ELR (cell line): ENCODE results near the gene CCDC188.

ENCODE experiments used
- DNase-seq: peaks from one replicate; pipeline ENCODE4 v3.0.0-alpha.2; 2015; ENCODE audit warnings: low read depth

The CCDC188 gene

DNA sequence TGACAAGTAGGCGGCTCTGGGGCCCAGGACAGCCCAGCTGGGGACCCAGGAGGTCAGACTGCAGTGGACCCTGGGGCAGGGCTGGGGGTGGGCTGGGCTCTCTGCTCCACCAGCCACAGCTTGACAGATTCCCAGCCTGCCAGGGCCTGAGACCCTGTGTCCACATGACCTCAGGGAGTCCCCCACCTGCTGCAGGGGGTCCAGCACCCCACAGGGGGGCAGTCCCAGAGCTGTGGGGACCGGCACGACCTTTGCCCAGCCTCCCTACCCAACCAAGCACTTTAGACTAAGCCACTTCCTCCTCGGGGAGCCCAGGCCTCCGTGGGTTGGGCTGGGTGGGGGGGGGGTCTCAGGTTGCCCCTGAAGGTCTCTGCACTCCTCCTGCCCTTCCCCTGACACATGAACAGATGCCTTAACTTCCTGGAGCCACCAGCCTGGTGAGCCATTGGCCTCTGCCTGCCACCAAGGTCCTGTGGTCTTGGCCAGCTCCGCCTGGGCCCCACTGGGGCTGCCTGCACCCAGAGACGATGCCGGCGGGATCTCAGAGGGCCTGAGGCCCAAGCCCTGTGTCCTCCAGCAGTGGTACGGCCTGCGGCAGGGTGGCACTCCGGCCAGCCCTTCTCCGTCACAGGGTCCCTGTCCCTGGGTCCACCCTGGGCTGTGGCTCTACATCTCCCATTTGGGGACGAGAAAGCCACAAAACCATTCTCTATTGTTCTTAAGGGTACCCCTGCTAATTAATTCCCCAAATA, 3.4 kb downstream of the CCDC188 start:
- no peak for DNase-seq

DNA sequence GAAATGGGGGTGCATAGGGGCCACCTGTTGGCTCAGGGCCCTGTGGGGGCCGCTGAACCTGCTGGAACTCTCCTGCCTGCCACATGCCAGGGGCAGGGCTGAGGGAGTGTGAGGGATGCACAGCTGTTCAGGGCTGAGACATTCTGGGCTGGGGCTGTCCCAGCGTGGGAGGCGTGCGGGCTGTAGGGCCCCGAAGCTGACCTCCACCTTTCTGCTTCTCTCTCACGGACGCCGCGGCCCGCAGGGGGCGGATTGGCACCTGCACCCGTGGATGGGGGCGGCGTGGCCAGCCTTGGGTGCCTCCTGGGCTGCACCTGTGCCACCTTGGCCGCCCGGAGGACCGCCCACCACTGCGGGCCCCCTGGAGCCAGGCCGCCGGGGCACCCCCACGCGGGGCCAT, 4.1 kb downstream of the CCDC188 start:
- DNase-seq = no peak

DNA sequence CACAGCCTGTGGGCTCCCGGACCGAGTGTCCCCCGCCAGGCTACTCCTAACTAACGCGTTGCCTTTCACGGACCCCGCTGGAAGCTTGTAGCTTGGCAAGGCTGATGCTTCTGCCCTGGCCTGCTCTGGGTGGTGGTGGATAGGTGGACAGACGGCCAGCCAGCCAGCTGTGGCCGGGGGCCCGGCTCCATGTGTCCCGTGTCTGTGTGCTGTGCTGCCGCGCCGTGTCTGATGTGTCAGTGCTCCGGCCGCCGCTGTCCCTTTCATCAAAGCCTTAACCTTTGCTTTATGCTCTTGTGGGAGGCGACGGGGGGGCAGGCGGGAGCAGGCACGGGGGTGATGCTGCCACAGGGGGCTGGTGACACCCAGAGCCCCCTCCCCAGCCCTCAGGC, 5.0 kb downstream of the CCDC188 start:
- DNase-seq = no peak

DNA sequence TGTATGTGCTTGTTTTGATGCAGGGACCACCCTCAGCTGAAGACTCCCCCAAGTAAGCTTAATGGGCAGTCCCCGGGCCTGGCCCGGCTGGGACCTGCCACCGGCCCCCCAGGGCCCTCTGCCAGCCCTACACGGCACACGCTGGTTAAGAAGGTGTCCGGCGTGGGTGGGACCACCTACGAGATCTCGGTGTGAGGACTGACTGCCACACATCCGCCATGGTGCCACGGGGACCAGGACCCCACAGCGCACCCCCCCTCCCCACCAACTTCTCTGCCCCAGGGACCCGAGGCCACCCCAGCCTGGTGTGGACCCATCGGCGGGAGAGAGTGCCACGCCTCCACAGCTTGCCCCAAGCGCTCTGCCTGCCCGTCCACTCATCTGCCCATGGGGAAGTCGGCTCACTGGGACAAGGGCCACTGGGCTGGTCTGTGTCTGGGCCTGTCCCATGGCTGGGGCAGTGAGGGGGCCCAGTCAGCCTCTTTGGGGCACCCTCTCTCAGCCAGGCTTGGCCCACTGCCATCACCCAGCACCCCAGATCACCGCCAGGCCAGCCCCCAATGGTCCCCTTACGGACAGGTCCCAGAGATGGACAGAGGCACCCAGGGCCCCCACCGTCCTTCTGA, 5.5 kb downstream of the CCDC188 start:
- no peak for DNase-seq

DNA sequence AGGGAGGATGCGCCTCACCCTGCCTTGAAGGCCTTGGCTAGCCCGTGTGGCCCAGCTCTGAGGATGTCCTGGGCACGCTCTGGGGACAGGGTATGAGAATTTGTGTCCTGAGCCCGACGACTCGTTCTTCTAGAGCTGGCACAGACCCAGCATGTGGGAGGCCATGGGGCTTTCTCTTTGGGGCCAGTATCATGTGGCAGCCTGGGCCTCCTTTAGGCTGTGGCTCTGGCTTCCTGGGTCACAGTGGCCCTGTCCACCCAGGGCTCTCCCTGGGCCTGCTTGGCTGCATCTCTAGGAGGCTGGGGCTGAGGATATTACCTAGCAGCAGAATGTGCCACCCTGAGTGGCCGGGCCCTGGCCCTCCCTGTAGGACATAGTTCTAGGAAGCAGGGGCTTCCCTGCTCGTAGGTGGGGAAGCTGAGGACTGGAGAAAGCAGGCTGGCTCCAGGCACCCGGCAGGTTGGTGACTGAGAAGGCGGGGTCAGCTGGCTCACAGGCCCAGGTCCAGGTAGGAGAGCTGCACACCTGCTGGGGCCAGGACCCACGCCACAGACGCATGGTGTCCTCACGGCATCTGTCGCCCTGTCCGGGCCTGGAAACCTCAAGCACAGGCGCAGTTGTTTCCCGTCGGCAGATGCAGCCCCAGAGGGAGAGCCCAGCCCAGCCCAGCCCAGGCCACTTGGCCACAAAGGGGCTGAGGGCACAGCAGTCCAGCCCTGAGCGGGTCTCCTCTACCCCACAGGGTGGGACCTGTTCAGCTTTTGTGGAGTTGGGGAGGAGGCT, 6.8 kb downstream of the CCDC188 start:
- no peak for DNase-seq

DNA sequence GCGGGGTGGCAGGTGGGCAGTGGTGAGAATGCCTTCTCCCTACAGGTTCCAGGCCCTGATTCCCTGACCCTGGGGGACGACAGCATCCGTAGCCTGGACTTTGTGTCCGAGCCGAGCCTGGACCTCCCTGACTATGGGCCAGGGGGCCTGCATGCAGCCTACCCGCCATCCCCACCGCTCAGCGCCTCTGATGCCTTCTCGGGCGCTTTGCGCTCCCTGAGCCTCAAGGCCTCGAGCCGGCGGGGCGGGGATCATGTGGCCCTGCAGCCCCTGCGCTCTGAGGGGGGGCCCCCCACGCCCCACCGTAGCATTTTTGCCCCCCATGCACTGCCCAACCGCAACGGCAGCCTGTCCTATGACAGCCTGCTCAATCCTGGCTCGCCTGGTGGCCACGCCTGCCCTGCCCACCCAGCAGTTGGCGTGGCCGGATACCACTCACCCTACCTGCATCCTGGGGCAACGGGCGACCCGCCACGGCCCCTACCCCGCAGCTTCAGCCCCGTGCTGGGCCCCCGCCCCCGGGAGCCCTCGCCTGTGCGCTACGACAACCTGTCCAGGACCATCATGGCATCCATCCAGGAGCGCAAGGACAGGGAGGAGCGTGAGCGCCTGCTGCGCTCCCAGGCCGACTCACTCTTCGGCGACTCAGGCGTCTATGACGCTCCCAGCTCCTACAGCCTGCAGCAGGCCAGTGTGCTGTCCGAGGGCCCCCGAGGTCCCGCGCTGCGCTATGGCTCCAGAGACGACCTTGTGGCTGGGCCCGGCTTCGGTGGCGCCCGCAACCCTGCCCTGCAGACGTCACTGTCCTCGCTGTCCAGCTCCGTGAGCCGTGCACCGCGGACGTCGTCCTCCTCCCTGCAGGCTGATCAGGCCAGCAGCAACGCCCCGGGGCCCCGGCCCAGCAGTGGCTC, 7.9 kb downstream of the CCDC188 start:
- DNase-seq = no peak

DNA sequence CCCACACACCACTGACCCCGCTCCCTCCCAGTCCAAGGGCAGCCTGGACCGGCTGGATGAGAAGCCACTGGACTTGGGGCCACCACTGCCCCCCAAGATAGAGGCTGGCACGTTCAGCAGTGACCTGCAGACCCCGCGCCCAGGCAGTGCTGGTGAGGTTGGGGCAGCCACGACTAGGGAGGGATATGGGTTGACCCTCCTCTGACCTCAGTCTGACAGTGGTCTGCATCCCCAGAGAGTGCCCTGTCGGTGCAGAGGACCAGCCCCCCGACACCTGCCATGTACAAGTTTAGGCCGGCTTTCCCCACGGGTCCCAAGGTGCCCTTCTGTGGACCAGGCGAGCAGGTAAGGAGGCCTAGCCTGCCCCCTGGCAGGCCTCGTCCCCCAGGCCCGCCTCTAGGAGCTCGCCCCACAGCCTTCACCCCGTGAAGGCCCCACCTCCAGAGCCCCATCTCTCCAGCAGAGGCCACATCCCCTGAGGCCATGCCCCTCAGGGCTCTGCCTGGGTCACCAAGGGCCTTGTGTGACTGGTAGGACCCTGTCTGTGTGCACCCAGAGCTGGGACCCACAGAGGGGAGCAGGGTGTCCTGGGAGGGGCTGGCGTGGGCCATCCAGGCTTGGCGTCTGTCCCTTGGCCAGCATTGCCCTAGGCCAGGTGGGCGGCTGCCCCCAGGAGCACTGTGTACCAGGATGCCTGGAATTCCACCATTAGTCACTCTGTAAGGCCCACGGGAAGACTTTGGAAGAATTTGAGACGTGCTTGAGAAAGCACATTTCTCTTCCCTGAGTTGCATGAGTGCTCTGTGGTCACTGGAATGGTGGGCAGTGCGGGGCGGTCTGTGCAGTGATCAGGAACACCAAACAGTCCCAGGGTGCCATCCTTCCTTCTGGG, 9.4 kb downstream of the CCDC188 start:
- DNase-seq = peak; percentile 85

DNA sequence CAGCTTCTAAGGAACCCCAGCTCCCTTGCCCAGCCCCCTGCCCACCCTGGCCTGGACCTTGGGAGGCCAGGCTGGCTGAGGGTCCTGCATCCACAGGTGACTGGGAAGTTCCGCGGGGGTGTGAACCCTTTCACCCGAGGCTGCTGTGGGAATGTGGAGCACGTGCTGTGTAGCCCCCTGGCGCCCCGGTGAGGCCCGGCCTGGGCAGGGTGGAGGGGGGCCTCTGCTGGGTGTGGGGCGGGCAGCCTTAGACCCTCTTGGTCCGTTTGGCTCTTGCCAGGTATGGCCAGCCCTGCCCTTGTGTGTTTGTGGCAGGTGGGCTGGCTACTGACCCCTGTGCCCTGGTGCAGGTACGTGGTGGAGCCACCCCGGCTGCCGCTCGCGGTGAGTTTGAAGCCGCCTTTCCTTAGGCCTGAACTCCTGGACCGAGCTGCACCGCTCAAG, 10.3 kb downstream of the CCDC188 start:
- no peak for DNase-seq

DNA sequence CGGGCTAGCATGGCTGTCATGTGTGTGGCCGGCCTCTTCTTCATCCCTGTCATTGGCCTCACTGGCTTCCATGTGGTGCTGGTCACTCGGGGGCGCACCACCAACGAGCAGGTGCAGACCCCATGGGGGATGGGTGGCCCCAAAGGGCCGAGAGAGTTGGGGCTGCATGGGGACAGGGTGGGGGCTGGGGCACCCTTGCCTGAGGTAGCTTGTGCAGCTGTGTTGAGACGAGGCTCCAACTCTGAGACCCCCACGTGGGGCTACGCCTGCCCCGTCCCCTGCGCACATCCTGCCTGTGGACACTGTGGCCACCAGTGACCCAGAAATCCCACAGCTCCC, 10.8 kb downstream of the CCDC188 start:
- no peak for DNase-seq

DNA sequence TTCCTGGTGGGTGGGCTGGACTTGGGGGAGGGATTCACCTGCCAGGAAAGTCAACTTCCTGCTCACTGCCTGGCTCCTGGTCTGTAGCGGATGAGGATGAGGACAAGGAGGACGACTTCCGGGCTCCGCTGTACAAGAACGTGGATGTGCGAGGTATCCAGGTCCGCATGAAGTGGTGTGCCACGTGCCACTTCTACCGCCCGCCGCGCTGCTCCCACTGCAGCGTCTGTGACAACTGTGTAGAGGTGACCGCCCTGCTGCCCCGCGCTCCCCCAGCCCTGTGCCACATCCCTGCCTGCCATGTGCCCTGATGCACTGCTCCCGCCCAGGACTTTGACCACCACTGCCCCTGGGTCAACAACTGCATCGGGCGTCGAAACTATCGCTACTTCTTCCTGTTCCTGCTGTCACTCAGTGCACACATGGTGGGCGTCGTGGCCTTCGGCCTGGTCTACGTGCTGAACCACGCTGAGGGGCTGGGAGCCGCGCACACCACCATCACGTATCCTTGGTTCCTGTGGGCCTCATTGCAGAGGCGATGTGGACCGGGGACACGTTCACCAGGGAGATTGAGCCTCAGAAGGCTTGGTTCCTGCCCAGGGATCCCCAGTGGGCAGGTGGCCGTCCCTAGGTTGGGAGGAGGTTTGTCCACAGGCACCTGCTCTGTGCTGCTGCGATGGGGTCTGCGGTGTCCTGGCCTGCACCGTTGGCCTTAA, 11.3 kb downstream of the CCDC188 start:
- no peak for DNase-seq

DNA sequence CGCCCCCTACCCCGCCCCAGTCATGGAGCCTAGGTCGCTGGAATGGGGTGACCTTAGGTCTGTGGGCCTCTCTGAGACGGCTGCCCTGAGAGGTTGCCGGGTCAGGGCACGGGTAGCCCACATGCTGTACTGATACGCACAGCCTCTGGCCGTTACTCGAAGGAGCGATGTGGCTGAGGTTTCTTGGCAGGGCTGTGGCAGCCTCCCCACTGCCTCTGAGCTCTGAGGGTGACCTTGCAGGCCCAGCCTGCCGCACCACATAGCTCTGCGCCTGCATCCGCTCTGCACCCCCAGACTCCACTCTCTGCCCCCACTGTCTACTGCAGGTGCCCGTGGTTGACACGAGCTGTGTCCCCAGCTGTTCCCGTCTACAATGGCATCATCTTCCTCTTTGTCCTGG, 12.0 kb downstream of the CCDC188 start:
- no peak for DNase-seq

DNA sequence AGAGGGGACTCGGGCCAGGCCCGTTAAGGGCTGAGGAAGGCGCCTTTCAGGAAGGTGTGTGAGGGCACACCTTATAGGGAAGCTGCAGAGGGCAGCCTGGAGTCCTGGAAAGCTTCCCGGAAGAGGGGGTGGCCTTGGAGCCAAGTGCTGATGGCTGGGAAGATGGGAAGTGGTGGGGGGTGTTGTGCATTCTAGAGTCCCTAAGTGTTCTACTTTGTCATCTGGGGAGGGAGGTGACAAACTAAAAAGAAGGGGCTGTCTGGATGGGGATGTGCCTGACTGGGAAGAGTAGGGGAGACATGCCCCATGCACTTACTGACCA, 12.5 kb downstream of the CCDC188 start:
- no peak for DNase-seq

DNA sequence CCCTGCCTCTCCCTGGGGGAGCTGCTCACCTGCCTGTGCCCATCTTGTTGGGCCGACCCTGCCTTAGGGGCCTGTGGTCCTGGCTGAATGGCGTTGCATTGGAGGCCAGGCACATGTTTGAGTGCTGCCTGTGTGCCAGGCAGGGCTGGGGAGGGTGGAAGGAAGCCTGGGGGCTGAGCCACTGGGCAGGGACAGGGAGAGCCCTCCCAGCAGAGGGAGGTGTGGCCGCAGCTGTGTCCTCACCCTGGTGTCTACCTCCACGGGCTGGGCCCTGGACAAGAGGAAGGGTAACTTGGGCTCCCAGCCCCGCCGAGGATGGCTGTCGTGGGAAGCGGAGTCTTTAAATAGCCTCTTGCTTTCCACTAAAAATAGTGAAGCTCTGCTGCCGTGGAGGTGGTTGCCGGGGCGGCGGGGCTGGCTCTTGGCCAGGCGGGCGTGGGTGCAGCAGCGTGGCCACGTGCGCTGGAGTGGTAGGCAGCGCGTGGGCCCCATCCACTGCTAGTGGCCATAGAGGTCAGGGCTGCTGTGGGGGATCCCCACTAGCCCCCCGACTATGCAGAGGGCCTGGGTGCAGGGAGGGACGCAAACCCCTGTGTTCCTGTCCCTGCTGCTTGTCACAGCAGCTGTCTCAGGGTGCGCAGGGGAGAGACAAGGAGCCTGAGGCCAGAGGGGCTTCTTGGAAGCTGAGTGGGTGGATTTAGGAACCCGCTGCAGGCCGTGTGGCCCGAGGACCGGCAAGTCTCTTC, 13.0 kb downstream of the CCDC188 start:
- DNase-seq = no peak

DNA sequence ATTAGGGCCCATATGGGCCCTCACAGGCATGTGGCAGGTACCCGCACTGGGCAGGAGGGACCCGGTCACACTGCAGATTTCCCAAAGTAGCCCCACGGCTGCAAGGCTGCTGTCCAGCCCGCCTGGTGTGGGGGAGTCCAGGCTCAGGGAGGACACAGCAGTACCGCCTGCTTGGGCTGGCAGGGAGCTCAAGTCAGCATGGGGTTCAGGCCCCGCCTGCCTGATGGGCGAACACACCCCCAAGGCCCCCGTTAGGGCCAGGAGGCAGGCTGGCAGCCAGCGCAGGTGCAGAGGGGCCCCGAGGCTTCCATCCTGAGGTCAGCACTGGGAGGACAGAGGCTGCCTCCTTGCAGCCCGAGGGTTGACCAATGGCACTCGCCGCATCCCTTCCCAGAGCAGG, 13.7 kb downstream of the CCDC188 start:
- no peak for DNase-seq

DNA sequence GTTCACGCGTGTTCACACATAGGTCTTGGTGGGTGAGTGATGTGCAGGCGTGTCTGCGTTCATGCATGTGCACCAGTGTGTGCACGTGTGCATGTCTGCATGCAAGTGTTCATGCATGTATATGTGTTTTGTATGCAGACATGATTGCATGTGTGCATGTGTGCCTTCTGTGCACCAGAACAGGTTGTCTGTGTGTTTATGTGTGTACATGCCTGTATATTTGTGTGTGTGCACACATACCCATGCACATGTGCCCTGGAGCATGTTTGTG, 14.3 kb downstream of the CCDC188 start:
- no peak for DNase-seq

DNA sequence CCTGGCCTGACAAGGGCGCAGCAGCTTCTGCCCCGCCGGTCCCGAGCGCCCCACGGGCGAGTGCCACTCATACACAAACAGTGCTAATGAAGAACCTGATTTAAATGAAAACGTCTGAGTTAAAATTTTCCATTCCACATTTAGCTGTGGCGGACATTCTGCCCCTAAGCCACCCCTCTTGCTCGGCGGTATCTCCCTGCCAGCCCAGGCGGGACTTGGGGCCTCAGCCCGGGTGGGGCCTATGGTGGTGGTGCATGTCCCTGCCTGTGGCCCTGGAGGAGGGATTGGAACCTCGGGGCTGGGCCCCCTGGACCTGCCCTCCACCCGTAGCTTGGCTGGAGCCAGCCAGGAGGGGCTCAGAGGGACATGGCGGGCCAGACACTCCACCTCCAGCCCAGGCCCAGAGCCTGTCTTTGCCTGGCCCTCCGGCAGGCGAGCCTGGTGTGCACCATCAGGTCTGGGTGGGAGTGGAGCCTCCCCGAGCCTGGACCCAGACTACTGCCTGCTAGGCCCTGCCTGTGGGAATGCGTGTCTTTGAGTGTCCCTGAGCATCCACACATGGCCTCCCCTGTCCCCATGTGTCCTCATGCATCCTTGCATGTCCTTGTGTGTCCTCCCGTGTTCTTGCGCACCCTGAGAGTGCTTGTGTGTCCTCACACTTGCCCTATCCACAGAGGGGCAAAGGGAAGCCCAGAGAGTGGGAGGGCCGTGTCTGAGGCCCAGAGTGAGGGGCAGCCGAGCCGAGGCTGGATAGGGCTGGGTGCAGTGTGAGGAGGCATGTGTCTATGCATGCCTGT, 14.9 kb downstream of the CCDC188 start:
- no peak for DNase-seq

DNA sequence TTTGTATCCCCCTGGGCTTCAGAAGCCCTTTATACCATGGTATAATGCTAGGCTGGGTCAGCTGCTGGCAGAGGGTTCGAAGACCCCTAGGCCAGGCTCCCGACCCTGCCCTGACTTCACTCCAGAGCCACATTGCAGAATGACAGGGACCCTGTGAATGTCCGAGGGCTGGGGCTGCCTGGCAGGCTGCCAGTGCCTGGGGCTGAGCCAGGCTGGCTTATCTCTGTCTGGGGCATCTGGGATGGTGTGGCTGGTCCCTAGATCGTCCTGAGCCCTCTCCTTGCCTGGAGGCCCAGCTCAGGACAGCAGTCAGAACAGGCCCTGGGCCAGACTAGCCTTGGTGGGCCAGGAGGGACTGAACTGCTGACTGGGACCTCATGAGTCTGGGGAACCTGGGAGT, 15.6 kb downstream of the CCDC188 start:
- no peak for DNase-seq

DNA sequence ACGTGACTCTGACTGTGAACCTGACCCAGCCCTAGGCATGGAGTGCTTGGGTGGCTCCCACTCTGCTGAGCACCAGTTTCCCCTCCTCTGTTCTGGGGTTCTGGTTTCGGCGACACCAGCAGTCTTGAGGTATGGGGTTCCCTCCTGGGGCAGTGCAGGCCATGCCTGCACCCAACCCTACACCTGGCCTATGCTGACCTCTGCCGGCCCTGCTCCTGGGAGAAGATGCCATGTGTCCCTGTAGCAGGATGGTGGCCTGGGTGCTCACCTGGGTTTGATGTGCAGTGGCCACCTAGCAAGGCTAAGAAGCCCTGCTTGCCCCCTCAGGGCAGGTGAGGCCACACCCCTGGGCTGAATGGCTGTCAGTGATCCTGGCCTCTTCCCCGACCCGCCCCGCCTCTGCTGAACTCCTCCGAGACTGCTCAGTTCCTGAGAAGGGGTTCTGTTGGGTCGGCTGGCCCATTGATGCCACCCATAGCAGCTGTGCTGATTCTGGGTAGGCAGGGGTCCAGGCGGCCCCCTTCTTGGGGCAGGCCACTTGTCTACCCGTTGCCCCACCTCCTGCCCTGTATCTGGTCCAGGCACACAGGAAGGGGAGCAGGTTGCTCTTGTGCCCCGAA, 16.8 kb downstream of the CCDC188 start:
- no peak for DNase-seq

DNA sequence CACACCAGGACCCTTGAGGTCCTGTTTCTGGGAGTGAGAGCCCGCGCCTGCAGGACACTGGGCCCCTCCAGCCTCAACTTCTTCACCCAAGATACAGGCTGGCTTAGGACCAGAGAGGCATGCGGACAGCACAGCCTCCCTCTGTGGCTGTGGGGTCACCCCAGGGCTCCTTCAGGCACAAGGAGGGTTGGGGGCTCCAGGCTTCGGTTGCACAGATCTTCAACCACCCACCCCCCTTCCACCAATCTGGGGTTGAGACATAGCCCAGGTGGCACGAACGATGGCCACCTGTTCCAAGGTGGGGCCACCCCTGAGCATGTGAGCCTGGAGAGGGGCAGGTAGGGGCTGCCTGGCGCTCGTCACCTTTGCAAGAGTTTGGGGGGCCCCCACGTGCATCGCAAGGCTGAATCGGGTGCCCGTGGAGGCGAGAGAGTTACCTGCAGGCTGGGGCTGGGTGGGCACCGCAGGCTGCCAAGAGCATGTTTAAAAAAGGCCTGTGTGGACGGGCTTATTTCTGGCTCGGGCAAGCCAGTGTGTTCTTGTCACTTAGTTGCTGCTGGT, 18.1 kb downstream of the CCDC188 start:
- DNase-seq = no peak
